Measurements from ENCODE around the gene RHBDL1.

RHBDL1 gene

GRCh38 chr16:669666-670065 is 5.8 kb upstream of the RHBDL1 start:
- Mint-ChIP-seq H3K27ac (no peak overlapping the region), H3K9me3 (no peaks in the 10 kb centered on the region), H3K36me3 (ENCODE audit: low read depth) (peaks cover 3% of the 10 kb centered on the region), H3K4me3 (peak overlapping the region; percentile 82 to 85 (median 83)), H3K4me1 (no peaks in the 10 kb centered on the region), H3K27me3 (ENCODE audit: low read depth) (no peaks in the 10 kb centered on the region)
- no peak for TF ChIP-seq CTCF (IDR thresholded peaks at IDR 0.05; ENCODE audit: unreplicated experiment in 3 of 3)

GRCh38 chr16:670485-671352 is 4.8 kb upstream of the RHBDL1 start:
- H3K27ac Mint-ChIP-seq, result no peak overlapping the region
- peak overlapping the region; percentile 75 to 82 (median 82) for H3K4me3 Mint-ChIP-seq
- peaks cover 6% of the 10 kb centered on the region for H3K27me3 Mint-ChIP-seq (ENCODE audit: low read depth)
- H3K36me3 Mint-ChIP-seq (ENCODE audit: low read depth), result peaks cover 3% of the 10 kb centered on the region
- no peaks in the 10 kb centered on the region for H3K4me1 Mint-ChIP-seq
- no peaks in the 10 kb centered on the region for H3K9me3 Mint-ChIP-seq
- TF ChIP-seq CTCF (IDR thresholded peaks at IDR 0.05; ENCODE audit: unreplicated experiment in 3 of 3), result no peak

- TF ChIP-seq CTCF (IDR thresholded peaks at IDR 0.05; ENCODE audit: unreplicated experiment in 3 of 3), result no peak
- Mint-ChIP-seq H3K27ac (no peak overlapping the region), H3K9me3 (no peaks in the 10 kb centered on the region), H3K27me3 (ENCODE audit: low read depth) (peaks cover 6% of the 10 kb centered on the region), H3K4me1 (no peaks in the 10 kb centered on the region), H3K4me3 (peak overlapping the region; percentile 54 to 74 (median 74)), H3K36me3 (ENCODE audit: low read depth) (peaks cover 3% of the 10 kb centered on the region)
Measured at GRCh38 chr16:671353-672131, 3.9 kb upstream of the RHBDL1 start.

GRCh38 chr16:672371-672770 is 3.1 kb upstream of the RHBDL1 start:
- Mint-ChIP-seq H3K4me1 (no peaks in the 10 kb centered on the region), H3K9me3 (no peaks in the 10 kb centered on the region)

DNA sequence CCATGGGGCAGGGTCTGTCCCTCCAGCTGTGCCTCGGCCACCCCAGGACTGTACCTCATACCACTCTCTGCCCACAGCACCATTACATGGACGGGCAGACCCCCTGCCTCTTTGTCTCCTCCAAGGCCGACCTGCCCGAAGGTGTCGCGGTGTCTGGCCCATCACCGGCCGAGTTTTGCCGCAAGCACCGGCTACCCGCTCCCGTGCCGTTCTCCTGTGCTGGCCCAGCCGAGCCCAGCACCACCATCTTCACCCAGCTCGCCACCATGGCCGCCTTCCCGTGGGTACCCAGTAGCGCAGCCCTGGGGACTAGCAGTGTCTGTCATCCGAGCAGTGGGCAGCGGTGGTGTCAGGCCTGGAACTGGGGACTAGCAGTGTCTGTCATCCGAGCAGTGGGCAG is 2.6 kb upstream of the RHBDL1 start:
- H3K4me3 Mint-ChIP-seq, result peak overlapping the region in 1 of 3 experiments; percentile 14
- H3K27ac Mint-ChIP-seq, result no peak overlapping the region
- peaks cover 3% of the 10 kb centered on the region for H3K36me3 Mint-ChIP-seq (ENCODE audit: low read depth)
- no peaks in the 10 kb centered on the region for H3K9me3 Mint-ChIP-seq
- peaks cover 6% of the 10 kb centered on the region for H3K27me3 Mint-ChIP-seq (ENCODE audit: low read depth)
- no peak for TF ChIP-seq CTCF (IDR thresholded peaks at IDR 0.05; ENCODE audit: unreplicated experiment in 3 of 3)
- H3K4me1 Mint-ChIP-seq, result no peaks in the 10 kb centered on the region

More at GRCh38 chr16:672371-672770, 3.1 kb upstream of the RHBDL1 start:
- Mint-ChIP-seq H3K4me3 (no peak overlapping the region), H3K27ac (no peak overlapping the region), H3K36me3 (ENCODE audit: low read depth) (peaks cover 3% of the 10 kb centered on the region), H3K27me3 (ENCODE audit: low read depth) (peaks cover 6% of the 10 kb centered on the region)
- TF ChIP-seq CTCF (IDR thresholded peaks at IDR 0.05; ENCODE audit: unreplicated experiment in 3 of 3), result no peak

Data from nephron (organoid).